GM12875 (cell line): Measurements from ENCODE around the gene UBC.

ENCODE experiments used
- H3K4me3 ChIP-seq: one replicate; pipeline ENCODE4 v1.5.1; 2011; ENCODE audit warnings: low read depth, low read length, control low read depth
- CTCF ChIP-seq: IDR thresholded peaks from 2 replicates; pipeline ENCODE4 v1.5.1; 2011; ENCODE audit warnings: low read depth, mild to moderate bottlenecking, control low read depth, inconsistent platforms, low read length, moderate library complexity, borderline replicate concordance; ENCODE audit not compliant: insufficient read depth

The UBC gene

GRCh38 chr12:124874988-124875802, 39.3 kb downstream of the UBC start:
- no peak for TF ChIP-seq CTCF
- H3K4me3 ChIP-seq, result no peak overlapping the region

GRCh38 chr12:124874188-124874587, 40.3 kb downstream of the UBC start:
- no peak overlapping the region for H3K4me3 ChIP-seq
- TF ChIP-seq CTCF, result no peak

GRCh38 chr12:124872068-124872719, 42.3 kb downstream of the UBC start:
- H3K4me3 ChIP-seq, result no peak overlapping the region

GRCh38 chr12:124871297-124871696, 43.2 kb downstream of the UBC start:
- TF ChIP-seq CTCF, result no peak

More at GRCh38 chr12:124872068-124872719, 42.3 kb downstream of the UBC start:
- TF ChIP-seq CTCF, result no peak

GRCh38 chr12:124870515-124870914, 43.9 kb downstream of the UBC start:
- TF ChIP-seq CTCF, result no peak
- H3K4me3 ChIP-seq, result no peak overlapping the region

More at GRCh38 chr12:124871297-124871696, 43.2 kb downstream of the UBC start:
- no peak overlapping the region for H3K4me3 ChIP-seq

GRCh38 chr12:124869059-124869665, 45.3 kb downstream of the UBC start:
- H3K4me3 ChIP-seq, result peak overlapping the region; percentile 22
- no peak for TF ChIP-seq CTCF
